ENCODE measurements around the gene GALNT6.

GALNT6 gene

GRCh38 chr12:51334764-51335163 lies 56.4 kb downstream of the GALNT6 start:
- H3K9ac ChIP-seq (ENCODE audit: low read length in 2 of 2) = no peak overlapping the region
- H3K4me3 ChIP-seq (ENCODE audit: low read length in 2 of 2) = no peak overlapping the region
- no peak overlapping the region for H3K27ac ChIP-seq (ENCODE audit: low read length)
- H3K4me1 ChIP-seq (ENCODE audit: control insufficient read depth, insufficient read depth, low read length) = no peaks in the 10 kb centered on the region
- no peaks in the 10 kb centered on the region for H3K27me3 ChIP-seq (ENCODE audit: control insufficient read depth in 1 of 2, insufficient read depth in 2 of 2, low read length in 2 of 2)
- H3K9me3 ChIP-seq (ENCODE audit: control insufficient read depth in 2 of 2, low read length in 2 of 2) = no peaks in the 10 kb centered on the region
- no peaks in the 10 kb centered on the region for H3K36me3 ChIP-seq (ENCODE audit: control insufficient read depth in 2 of 2, insufficient read depth in 2 of 2, low read length in 2 of 2)

GRCh38 chr12:51333536-51333935 lies 57.7 kb downstream of the GALNT6 start:
- no peaks in the 10 kb centered on the region for H3K36me3 ChIP-seq (ENCODE audit: control insufficient read depth in 2 of 2, insufficient read depth in 2 of 2, low read length in 2 of 2)
- no peak overlapping the region for H3K27ac ChIP-seq (ENCODE audit: low read length)
- peaks cover 0 to 1% of the 10 kb centered on the region in 2 donors for H3K27me3 ChIP-seq (ENCODE audit: control insufficient read depth in 1 of 2, insufficient read depth in 2 of 2, low read length in 2 of 2)
- no peak overlapping the region for H3K9ac ChIP-seq (ENCODE audit: low read length in 2 of 2)
- no peaks in the 10 kb centered on the region for H3K9me3 ChIP-seq (ENCODE audit: control insufficient read depth in 2 of 2, low read length in 2 of 2)
- H3K4me3 ChIP-seq (ENCODE audit: low read length in 2 of 2) = no peak overlapping the region
- no peaks in the 10 kb centered on the region for H3K4me1 ChIP-seq (ENCODE audit: control insufficient read depth, insufficient read depth, low read length)

- H3K4me1 ChIP-seq (ENCODE audit: control insufficient read depth, insufficient read depth, low read length) = no peaks in the 10 kb centered on the region
- no peaks in the 10 kb centered on the region for H3K36me3 ChIP-seq (ENCODE audit: control insufficient read depth in 2 of 2, insufficient read depth in 2 of 2, low read length in 2 of 2)
- no peaks in the 10 kb centered on the region for H3K9me3 ChIP-seq (ENCODE audit: control insufficient read depth in 2 of 2, low read length in 2 of 2)
- H3K4me3 ChIP-seq (ENCODE audit: low read length in 2 of 2) = no peak overlapping the region
- H3K27me3 ChIP-seq (ENCODE audit: control insufficient read depth in 1 of 2, insufficient read depth in 2 of 2, low read length in 2 of 2) = peaks cover 0 to 3% of the 10 kb centered on the region in 2 donors
- H3K9ac ChIP-seq (ENCODE audit: low read length in 2 of 2) = no peak overlapping the region
- no peak overlapping the region for H3K27ac ChIP-seq (ENCODE audit: low read length)
Observed at GRCh38 chr12:51330186-51330585, 61.0 kb downstream of the GALNT6 start.

GRCh38 chr12:51329742-51330141 lies 61.5 kb downstream of the GALNT6 start:
- Histone ChIP-seq H3K4me3 (ENCODE audit: low read length in 2 of 2) (no peak overlapping the region), H3K4me1 (ENCODE audit: control insufficient read depth, insufficient read depth, low read length) (no peaks in the 10 kb centered on the region), H3K27me3 (ENCODE audit: control insufficient read depth in 1 of 2, insufficient read depth in 2 of 2, low read length in 2 of 2) (peaks cover 0 to 3% of the 10 kb centered on the region in 2 donors), H3K9ac (ENCODE audit: low read length in 2 of 2) (no peak overlapping the region), H3K36me3 (ENCODE audit: control insufficient read depth in 2 of 2, insufficient read depth in 2 of 2, low read length in 2 of 2) (no peaks in the 10 kb centered on the region), H3K9me3 (ENCODE audit: control insufficient read depth in 2 of 2, low read length in 2 of 2) (no peaks in the 10 kb centered on the region), H3K27ac (ENCODE audit: low read length) (no peak overlapping the region)

GRCh38 chr12:51328587-51328986 lies 62.6 kb downstream of the GALNT6 start:
- Histone ChIP-seq H3K9ac (ENCODE audit: low read length in 2 of 2) (no peak overlapping the region), H3K4me1 (ENCODE audit: control insufficient read depth, insufficient read depth, low read length) (no peaks in the 10 kb centered on the region), H3K9me3 (ENCODE audit: control insufficient read depth in 2 of 2, low read length in 2 of 2) (no peaks in the 10 kb centered on the region)

GRCh38 chr12:51326698-51327439 lies 64.3 kb downstream of the GALNT6 start:
- Histone ChIP-seq H3K9me3 (ENCODE audit: control insufficient read depth in 2 of 2, low read length in 2 of 2) (no peaks in the 10 kb centered on the region), H3K27me3 (ENCODE audit: control insufficient read depth in 1 of 2, insufficient read depth in 2 of 2, low read length in 2 of 2) (peaks cover 0 to 3% of the 10 kb centered on the region in 2 donors), H3K27ac (ENCODE audit: low read length) (no peak overlapping the region), H3K4me3 (ENCODE audit: low read length in 2 of 2) (no peak overlapping the region), H3K4me1 (ENCODE audit: control insufficient read depth, insufficient read depth, low read length) (no peaks in the 10 kb centered on the region), H3K9ac (ENCODE audit: low read length in 2 of 2) (no peak overlapping the region), H3K36me3 (ENCODE audit: control insufficient read depth in 2 of 2, insufficient read depth in 2 of 2, low read length in 2 of 2) (no peaks in the 10 kb centered on the region)

More at GRCh38 chr12:51328587-51328986, 62.6 kb downstream of the GALNT6 start:
- H3K27ac ChIP-seq (ENCODE audit: low read length) = no peak overlapping the region
- H3K4me3 ChIP-seq (ENCODE audit: low read length in 2 of 2) = no peak overlapping the region
- H3K36me3 ChIP-seq (ENCODE audit: control insufficient read depth in 2 of 2, insufficient read depth in 2 of 2, low read length in 2 of 2) = no peaks in the 10 kb centered on the region
- H3K27me3 ChIP-seq (ENCODE audit: control insufficient read depth in 1 of 2, insufficient read depth in 2 of 2, low read length in 2 of 2) = peaks cover 0 to 3% of the 10 kb centered on the region in 2 donors

- H3K9ac ChIP-seq (ENCODE audit: low read length in 2 of 2) = no peak overlapping the region
- H3K36me3 ChIP-seq (ENCODE audit: control insufficient read depth in 2 of 2, insufficient read depth in 2 of 2, low read length in 2 of 2) = no peaks in the 10 kb centered on the region
- no peak overlapping the region for H3K4me3 ChIP-seq (ENCODE audit: low read length in 2 of 2)
- H3K27me3 ChIP-seq (ENCODE audit: control insufficient read depth in 1 of 2, insufficient read depth in 2 of 2, low read length in 2 of 2) = peaks cover 0 to 3% of the 10 kb centered on the region in 2 donors
- no peaks in the 10 kb centered on the region for H3K9me3 ChIP-seq (ENCODE audit: control insufficient read depth in 2 of 2, low read length in 2 of 2)
- H3K4me1 ChIP-seq (ENCODE audit: control insufficient read depth, insufficient read depth, low read length) = no peaks in the 10 kb centered on the region
- no peak overlapping the region for H3K27ac ChIP-seq (ENCODE audit: low read length)
Observed at GRCh38 chr12:51324953-51325352, 66.3 kb downstream of the GALNT6 start.

- Histone ChIP-seq H3K4me1 (ENCODE audit: control insufficient read depth, insufficient read depth, low read length) (no peaks in the 10 kb centered on the region), H3K9me3 (ENCODE audit: control insufficient read depth in 2 of 2, low read length in 2 of 2) (no peaks in the 10 kb centered on the region), H3K4me3 (ENCODE audit: low read length in 2 of 2) (peak within 1 kb of the TSS in 1 of 2 donors; percentile 22), H3K36me3 (ENCODE audit: control insufficient read depth in 2 of 2, insufficient read depth in 2 of 2, low read length in 2 of 2) (no peaks in the 10 kb centered on the region), H3K27ac (ENCODE audit: low read length) (no peak within 1 kb of the TSS), H3K27me3 (ENCODE audit: control insufficient read depth in 1 of 2, insufficient read depth in 2 of 2, low read length in 2 of 2) (peaks cover 0 to 3% of the 10 kb centered on the region in 2 donors), H3K9ac (ENCODE audit: low read length in 2 of 2) (no peak within 1 kb of the TSS)
Observed at GRCh38 chr12:51323966-51324895, 67.0 kb downstream of the GALNT6 start, which contains the start of gene BIN2. Gene BIN2 (minus strand): TSS chr12:51324174. CDS start chr12:51324102, 72 bp downstream.

GRCh38 chr12:51323317-51323960 lies 67.8 kb downstream of the GALNT6 start:
- Histone ChIP-seq H3K27ac (ENCODE audit: low read length) (no peak overlapping the region), H3K36me3 (ENCODE audit: control insufficient read depth in 2 of 2, insufficient read depth in 2 of 2, low read length in 2 of 2) (no peaks in the 10 kb centered on the region), H3K27me3 (ENCODE audit: control insufficient read depth in 1 of 2, insufficient read depth in 2 of 2, low read length in 2 of 2) (peaks cover 0 to under 1% of the 10 kb centered on the region in 2 donors), H3K9me3 (ENCODE audit: control insufficient read depth in 2 of 2, low read length in 2 of 2) (no peaks in the 10 kb centered on the region), H3K9ac (ENCODE audit: low read length in 2 of 2) (no peak overlapping the region), H3K4me1 (ENCODE audit: control insufficient read depth, insufficient read depth, low read length) (no peaks in the 10 kb centered on the region), H3K4me3 (ENCODE audit: low read length in 2 of 2) (peak overlapping the region in 1 of 2 donors; percentile 22)

- no peak overlapping the region for H3K4me3 ChIP-seq (ENCODE audit: low read length in 2 of 2)
- no peak overlapping the region for H3K27ac ChIP-seq (ENCODE audit: low read length)
- no peaks in the 10 kb centered on the region for H3K4me1 ChIP-seq (ENCODE audit: control insufficient read depth, insufficient read depth, low read length)
- H3K9me3 ChIP-seq (ENCODE audit: control insufficient read depth in 2 of 2, low read length in 2 of 2) = no peaks in the 10 kb centered on the region
- H3K9ac ChIP-seq (ENCODE audit: low read length in 2 of 2) = no peak overlapping the region
- no peaks in the 10 kb centered on the region for H3K27me3 ChIP-seq (ENCODE audit: control insufficient read depth in 1 of 2, insufficient read depth in 2 of 2, low read length in 2 of 2)
- H3K36me3 ChIP-seq (ENCODE audit: control insufficient read depth in 2 of 2, insufficient read depth in 2 of 2, low read length in 2 of 2) = no peaks in the 10 kb centered on the region
Observed at GRCh38 chr12:51322452-51322851, 68.8 kb downstream of the GALNT6 start.
